AG04450 (cell line): ENCODE measurements around the gene PRPSAP2. TPM values are rescaled to one million over a fixed set of nuclear protein-coding genes. Genes with fewer than 3 reads are reported as not detected.

Experiments used
- CTCF ChIA-PET: fragments of 300-600, 350-600 bp; formaldehyde crosslinking; extraction: SDS; loops from one replicate; lab custom pipeline; 2022; ENCODE audit warnings: antibody characterized with exemption, inconsistent platforms; lab: Charles Lee
- POLR2A ChIA-PET: fragments of 350-600 bp; formaldehyde crosslinking; extraction: SDS; loops from one replicate; lab custom pipeline; 2021; ENCODE audit warnings: antibody characterized with exemption, inconsistent platforms; lab: Yijun Ruan, JAX
- DNase-seq: peaks from one replicate; pipeline ENCODE4 v3.0.0-alpha.2; 2011; ENCODE audit warnings: low read depth, low spot score
- H3K27ac ChIP-seq: one replicate; pipeline ENCODE4 v1.5.1; 2012; ENCODE audit warnings: low read depth, low read length, control low read depth
- H3K27me3 ChIP-seq: one replicate; pipeline ENCODE4 v1.6.0; 2012; ENCODE audit warnings: low read length; ENCODE audit not compliant: control insufficient read depth, insufficient read depth
- H3K4me3 ChIP-seq: 2 replicates; pipeline ENCODE4 v1.5.1; 2011; ENCODE audit warnings: mild to moderate bottlenecking, low read depth, low read length, control low read depth
- H3K9me3 ChIP-seq: 2 replicates; pipeline ENCODE4 v1.5.1; 2012; ENCODE audit warnings: low read length; ENCODE audit not compliant: control insufficient read depth, insufficient read depth
- CTCF ChIP-seq: IDR thresholded peaks from 2 replicates; pipeline ENCODE4 v1.5.1; 2011; ENCODE audit warnings: low read depth, low read length, control low read depth, inconsistent platforms
- polyA plus RNA-seq: library from polyadenylated mRNA; depleted of rRNA; stranded (reverse); fragments of >200 nt; gene quantifications from 2 replicates; pipeline ENCODE4 v1.2.3, GENCODE V29; 2011

PRPSAP2 gene
- polyA plus RNA-seq, 1 experiment, result 33.9 TPM

DNA sequence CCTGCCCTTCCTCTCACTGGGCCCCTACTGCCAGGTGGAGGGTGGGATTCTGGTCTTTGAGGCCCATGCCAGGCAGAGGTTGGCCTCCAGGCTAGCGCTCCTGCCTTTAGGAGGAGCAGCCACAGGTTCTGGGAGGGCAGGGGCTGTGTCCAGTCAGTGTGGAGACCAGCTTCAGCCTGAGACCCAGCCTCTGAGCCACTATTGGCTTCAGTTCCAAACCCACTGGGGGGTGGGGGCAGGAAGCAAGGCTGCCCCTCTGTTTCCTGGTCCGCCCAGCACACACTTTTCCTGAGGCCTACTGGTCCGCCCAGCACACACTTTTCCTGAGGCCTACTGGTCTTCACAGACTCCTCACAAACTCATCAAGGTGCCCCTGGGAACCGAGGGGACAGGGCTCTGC, 110.4 kb downstream of the PRPSAP2 start:
- Histone ChIP-seq H3K4me3 (no peak overlapping the region), H3K27me3 (no peaks in the 10 kb centered on the region), H3K27ac (no peak overlapping the region), H3K9me3 (no peaks in the 10 kb centered on the region; the same call in 1 of the 2 replicates)
- DNase-seq, result no peak
- CTCF ChIA-PET, result no interaction called here
- POLR2A ChIA-PET, result interaction anchor here (1.0 kb wide), 1 partner anchor 1022 kb away, joined by 3 read pairs; no protein-coding TSS in a partner anchor
- no peak for TF ChIP-seq CTCF

GRCh38 chr17:18968945-18969887, 111.3 kb downstream of the PRPSAP2 start:
- TF ChIP-seq CTCF, result no peak
- Histone ChIP-seq H3K9me3 (no peaks in the 10 kb centered on the region; the same call in 1 of the 2 replicates), H3K27ac (no peak overlapping the region), H3K4me3 (no peak overlapping the region), H3K27me3 (no peaks in the 10 kb centered on the region)
- DNase-seq, result no peak
- ChIA-PET POLR2A (interaction anchor here (1.0 kb wide), 1 partner anchor 1023 kb away, joined by 3 read pairs; no protein-coding TSS in a partner anchor), CTCF (interaction anchor here (1.8 kb wide), 1 partner anchor 9 kb away, joined by 5 read pairs; no protein-coding TSS in a partner anchor)

DNA sequence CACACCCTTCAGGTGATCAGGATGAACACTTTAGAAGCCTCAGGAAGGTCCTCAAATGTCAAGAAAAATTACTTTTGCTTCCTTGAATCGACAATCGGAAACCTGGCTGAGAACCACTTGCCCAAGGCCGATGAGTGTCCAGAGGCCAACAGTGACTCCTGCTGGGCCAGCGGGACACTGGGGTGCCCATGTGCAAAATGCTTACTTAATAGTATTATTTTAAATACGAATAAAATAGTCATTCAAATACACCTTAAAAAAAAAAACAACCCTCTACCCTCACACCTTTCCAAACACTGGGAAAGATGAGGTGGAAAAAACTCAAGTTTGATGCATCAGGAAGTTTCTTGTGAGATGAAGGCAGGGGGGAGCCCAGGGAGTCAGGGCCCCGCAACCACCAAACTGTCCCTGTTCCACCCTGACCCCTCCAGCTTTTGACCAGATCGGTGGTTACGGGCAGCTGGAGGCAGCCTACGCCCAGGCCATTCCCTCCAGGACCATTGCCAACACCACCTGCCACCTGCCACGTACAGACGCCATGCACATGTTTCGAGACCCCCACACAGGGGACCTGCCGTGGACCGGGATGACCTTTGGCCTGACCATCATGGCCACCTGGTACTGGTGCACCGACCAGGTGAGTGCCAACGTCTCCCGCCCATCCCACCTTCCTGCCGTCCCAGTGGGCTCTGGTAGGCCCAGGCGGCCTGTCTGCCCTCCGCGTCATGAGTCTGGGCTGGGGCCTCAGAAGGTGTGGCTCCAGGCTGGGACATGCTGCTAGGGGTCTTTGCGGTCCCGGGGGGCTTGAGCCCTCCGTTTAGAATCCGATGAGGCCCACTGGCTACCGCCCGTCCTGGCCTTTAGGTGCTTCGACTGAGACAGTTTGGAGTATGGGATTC, 112.9 kb downstream of the PRPSAP2 start:
- ChIA-PET POLR2A (no interaction called here), CTCF (interaction anchor here (1.8 kb wide), 1 partner anchor 10 kb away, joined by 5 read pairs; no protein-coding TSS in a partner anchor)
- Histone ChIP-seq H3K27me3 (no peaks in the 10 kb centered on the region), H3K9me3 (no peaks in the 10 kb centered on the region; the same call in 1 of the 2 replicates), H3K27ac (no peak overlapping the region), H3K4me3 (no peak overlapping the region)
- peak; percentile 25 for TF ChIP-seq CTCF
- DNase-seq, result no peak

- Histone ChIP-seq H3K27ac (no peak overlapping the region), H3K4me3 (no peak overlapping the region), H3K27me3 (no peaks in the 10 kb centered on the region), H3K9me3 (no peaks in the 10 kb centered on the region; the same call in 1 of the 2 replicates)
- TF ChIP-seq CTCF, result no peak
- ChIA-PET CTCF (interaction anchor here (2.0 kb wide), 1 partner anchor 11 kb away, joined by 9 read pairs; no protein-coding TSS in a partner anchor), POLR2A (no interaction called here)
- no peak for DNase-seq
Observed at GRCh38 chr17:18971801-18972200, 113.9 kb downstream of the PRPSAP2 start.
